Dendritic cell treated with granulocyte-macrophage colony-stimulating factor and Interleukin-4, amounts not matched to agents 40 ng/mL and 50 ng/mL, for 4 days (primary cell): ENCODE measurements around the gene DOCK9.

Experiments
- H3K27ac Mint-ChIP-seq: one replicate; pipeline ENCODE4 v1.8.0; 2022; ENCODE audit warnings: mild to moderate bottlenecking, mixed read lengths
- H3K27me3 Mint-ChIP-seq: one replicate; pipeline ENCODE4 v1.8.0; 2022; ENCODE audit warnings: mild to moderate bottlenecking, mixed read lengths
- H3K36me3 Mint-ChIP-seq: one replicate; pipeline ENCODE4 v1.8.0; 2022; ENCODE audit warnings: low read depth, mixed read lengths
- H3K4me1 Mint-ChIP-seq: one replicate; pipeline ENCODE4 v1.8.0; 2022; ENCODE audit warnings: low read depth, mixed read lengths
- H3K4me3 Mint-ChIP-seq: one replicate; pipeline ENCODE4 v1.8.0; 2022; ENCODE audit warnings: mild to moderate bottlenecking, moderate library complexity, mixed read lengths
- H3K9me3 Mint-ChIP-seq: one replicate; pipeline ENCODE4 v1.8.0; 2022; ENCODE audit warnings: mixed read lengths
- intact Hi-C: fragments of 100-400 bp; cut with micrococcal nuclease; formaldehyde crosslinking; loops from one replicate; pipeline ENCODE4 v1.15.0; 2022

The DOCK9 gene

DNA sequence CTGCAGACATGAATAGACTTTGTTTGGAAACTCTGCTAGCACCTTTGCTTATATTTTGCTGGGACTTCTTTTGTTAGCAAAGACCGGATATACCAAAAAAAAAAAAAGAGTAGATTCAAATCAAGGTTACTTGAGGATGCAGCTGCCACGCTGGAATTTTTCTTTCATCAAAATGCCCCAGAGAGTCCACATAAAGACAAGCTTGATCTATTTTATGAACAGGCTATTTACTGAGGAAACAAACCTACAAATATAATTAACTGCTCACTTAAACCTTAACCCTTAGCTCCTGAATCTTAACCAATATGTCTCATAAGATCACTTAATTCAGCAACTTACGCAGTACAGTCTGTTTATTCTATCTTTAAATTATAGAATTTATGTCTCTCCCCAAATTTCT, 27.1 kb upstream of the DOCK9 start:
- no peak overlapping the region for H3K27ac Mint-ChIP-seq
- intact Hi-C loops, result no loop called here
- H3K36me3 Mint-ChIP-seq, result no peaks in the 10 kb centered on the region
- H3K4me3 Mint-ChIP-seq, result no peak overlapping the region
- H3K27me3 Mint-ChIP-seq, result peaks cover 36% of the 10 kb centered on the region
- no peaks in the 10 kb centered on the region for H3K9me3 Mint-ChIP-seq
- no peaks in the 10 kb centered on the region for H3K4me1 Mint-ChIP-seq

- H3K4me3 Mint-ChIP-seq, result no peak overlapping the region
- no peak overlapping the region for H3K27ac Mint-ChIP-seq
- H3K4me1 Mint-ChIP-seq, result no peaks in the 10 kb centered on the region
- no peaks in the 10 kb centered on the region for H3K9me3 Mint-ChIP-seq
- H3K36me3 Mint-ChIP-seq, result no peaks in the 10 kb centered on the region
- intact Hi-C loops, result no loop called here
- H3K27me3 Mint-ChIP-seq, result peaks cover 40% of the 10 kb centered on the region
Observed at GRCh38 chr13:99003851-99004471, 26.1 kb upstream of the DOCK9 start.

DNA sequence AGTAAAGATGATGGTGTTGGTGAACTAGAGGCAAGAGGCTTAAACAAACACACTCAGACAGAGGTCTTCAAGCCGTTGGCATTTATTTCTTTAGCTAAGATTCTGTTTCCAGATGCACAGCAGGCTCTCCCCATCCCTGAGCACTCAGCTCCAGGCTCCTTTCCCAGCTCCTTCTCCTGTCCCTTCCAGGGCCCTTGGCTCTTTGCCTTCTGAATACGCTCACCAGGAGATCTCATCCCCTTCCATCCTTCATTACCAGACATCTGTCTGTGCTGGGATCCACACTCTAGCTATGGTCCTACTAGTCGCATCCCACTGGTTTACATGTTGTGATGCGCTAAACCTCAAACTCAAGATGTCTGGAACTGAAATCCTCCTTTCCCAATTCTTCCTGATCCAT, 25.3 kb upstream of the DOCK9 start:
- Mint-ChIP-seq H3K4me1 (no peaks in the 10 kb centered on the region), H3K27ac (no peak overlapping the region), H3K9me3 (no peaks in the 10 kb centered on the region), H3K36me3 (no peaks in the 10 kb centered on the region), H3K27me3 (peaks cover 43% of the 10 kb centered on the region), H3K4me3 (no peak overlapping the region)
- intact Hi-C loops, result no loop called here

DNA sequence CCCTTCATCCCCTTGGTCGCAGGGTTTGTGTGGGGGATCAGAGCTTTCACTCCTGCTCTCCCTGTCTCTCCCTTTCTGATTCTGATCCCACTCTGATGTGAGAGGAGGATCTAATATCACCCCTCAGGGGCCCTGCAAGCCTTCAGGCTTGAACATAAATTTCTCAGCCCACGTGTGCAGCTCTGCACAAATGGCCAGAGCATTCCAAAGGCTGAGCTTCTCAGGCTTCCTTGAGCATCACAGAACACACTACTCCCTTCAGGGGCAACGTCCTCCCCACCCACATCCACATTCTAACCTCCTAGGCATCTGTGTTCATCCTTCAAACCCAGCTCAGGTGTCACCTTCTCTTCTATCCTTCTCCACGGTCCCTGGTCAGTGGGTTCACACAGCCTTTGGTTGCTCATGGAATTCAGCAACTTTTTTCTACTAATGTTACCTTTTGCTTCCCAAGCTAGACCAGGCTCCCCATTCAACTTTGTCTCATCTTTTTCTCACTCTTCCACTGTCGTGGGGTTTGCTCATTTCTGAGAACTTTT, 24.4 kb upstream of the DOCK9 start:
- no peak overlapping the region for H3K27ac Mint-ChIP-seq
- intact Hi-C loops, result no loop called here
- H3K4me3 Mint-ChIP-seq, result no peak overlapping the region

GRCh38 chr13:99000137-99000536, 22.3 kb upstream of the DOCK9 start:
- Mint-ChIP-seq H3K27ac (no peak overlapping the region), H3K9me3 (no peaks in the 10 kb centered on the region), H3K4me3 (no peak overlapping the region), H3K36me3 (no peaks in the 10 kb centered on the region), H3K27me3 (peaks cover 50% of the 10 kb centered on the region), H3K4me1 (no peaks in the 10 kb centered on the region)
- intact Hi-C loops, result no loop called here

More for the DNA sequence above, 24.4 kb upstream of the DOCK9 start:
- Mint-ChIP-seq H3K9me3 (no peaks in the 10 kb centered on the region), H3K4me1 (no peaks in the 10 kb centered on the region), H3K27me3 (peaks cover 50% of the 10 kb centered on the region), H3K36me3 (no peaks in the 10 kb centered on the region)

- no peaks in the 10 kb centered on the region for H3K4me1 Mint-ChIP-seq
- no peaks in the 10 kb centered on the region for H3K9me3 Mint-ChIP-seq
- peaks cover 48% of the 10 kb centered on the region for H3K27me3 Mint-ChIP-seq
- no peaks in the 10 kb centered on the region for H3K36me3 Mint-ChIP-seq
- H3K27ac Mint-ChIP-seq, result no peak overlapping the region
- intact Hi-C loops, result no loop called here
- no peak overlapping the region for H3K4me3 Mint-ChIP-seq
Observed at GRCh38 chr13:98999639-98999952, 21.7 kb upstream of the DOCK9 start.

DNA sequence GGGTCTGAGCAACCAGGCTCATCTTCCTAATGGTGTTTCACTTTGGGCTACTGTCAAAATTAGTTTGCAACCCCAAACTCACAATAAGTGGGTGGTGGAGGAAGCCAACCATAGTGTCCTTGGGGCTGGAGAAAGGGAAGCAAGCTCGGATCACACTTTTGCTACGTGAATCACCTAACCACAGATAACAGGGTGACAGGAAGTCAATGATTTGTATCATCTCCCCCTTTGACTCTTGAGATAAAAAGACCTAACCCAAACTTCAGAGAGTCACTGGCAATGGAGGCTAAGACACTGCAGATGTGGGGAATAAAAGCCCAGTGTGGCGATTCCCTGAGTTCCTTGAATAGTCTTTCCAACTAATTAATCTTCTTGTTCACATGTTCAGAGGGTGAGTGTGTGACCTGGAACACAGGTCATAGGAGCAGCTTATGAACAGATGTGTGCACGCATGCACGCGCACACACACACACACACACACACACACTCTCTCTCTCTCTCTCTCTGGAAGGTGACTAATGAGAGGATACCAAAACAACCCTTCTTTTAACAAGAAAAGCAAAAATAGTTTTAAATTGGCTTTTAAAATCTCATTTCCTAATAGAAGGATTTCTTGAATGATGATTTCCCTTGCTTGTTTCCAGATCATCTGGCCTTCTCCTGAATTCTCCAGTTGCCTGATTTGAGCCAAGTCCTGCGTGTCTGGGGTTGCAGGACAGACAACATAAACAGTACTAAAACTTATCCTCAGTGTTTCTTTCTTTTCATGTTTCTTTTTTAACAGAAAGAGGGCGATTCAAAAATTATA, 21.2 kb upstream of the DOCK9 start:
- H3K27ac Mint-ChIP-seq, result no peak overlapping the region
- H3K36me3 Mint-ChIP-seq, result no peaks in the 10 kb centered on the region
- peaks cover 47% of the 10 kb centered on the region for H3K27me3 Mint-ChIP-seq
- intact Hi-C loops, result no loop called here
- H3K4me3 Mint-ChIP-seq, result no peak overlapping the region
- H3K9me3 Mint-ChIP-seq, result no peaks in the 10 kb centered on the region
- no peaks in the 10 kb centered on the region for H3K4me1 Mint-ChIP-seq

GRCh38 chr13:98997738-98998641, 20.1 kb upstream of the DOCK9 start:
- H3K4me1 Mint-ChIP-seq, result no peaks in the 10 kb centered on the region

GRCh38 chr13:98997011-98997730, 19.3 kb upstream of the DOCK9 start:
- Mint-ChIP-seq H3K27ac (no peak overlapping the region), H3K4me1 (no peaks in the 10 kb centered on the region)
- intact Hi-C loops, result no loop called here

More at GRCh38 chr13:98997738-98998641, 20.1 kb upstream of the DOCK9 start:
- Mint-ChIP-seq H3K27ac (no peak overlapping the region), H3K36me3 (no peaks in the 10 kb centered on the region), H3K27me3 (peaks cover 42% of the 10 kb centered on the region), H3K9me3 (no peaks in the 10 kb centered on the region), H3K4me3 (no peak overlapping the region)
- intact Hi-C loops, result no loop called here

DNA sequence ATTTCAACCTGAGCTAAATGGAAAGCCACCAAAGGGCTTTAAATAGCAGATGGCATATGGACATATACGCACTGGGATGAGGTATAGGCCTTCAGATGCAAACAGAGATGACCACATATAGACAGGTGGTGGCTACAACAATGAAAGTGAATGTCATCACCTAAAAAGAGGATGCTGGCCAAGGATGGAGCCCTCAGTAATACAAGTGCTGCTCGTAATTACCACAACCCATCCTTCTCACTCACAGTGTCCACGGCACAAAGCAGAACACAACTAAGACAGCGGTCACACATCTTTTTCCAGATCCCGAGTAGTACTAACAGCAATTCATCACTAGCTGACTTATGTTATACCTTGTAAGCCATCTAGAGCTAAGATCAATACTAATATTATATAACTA, 18.2 kb upstream of the DOCK9 start:
- Mint-ChIP-seq H3K27me3 (peaks cover 36% of the 10 kb centered on the region), H3K4me1 (no peaks in the 10 kb centered on the region), H3K4me3 (no peak overlapping the region), H3K9me3 (no peaks in the 10 kb centered on the region), H3K27ac (no peak overlapping the region), H3K36me3 (no peaks in the 10 kb centered on the region)
- intact Hi-C loops, result no loop called here

More at GRCh38 chr13:98997011-98997730, 19.3 kb upstream of the DOCK9 start:
- Mint-ChIP-seq H3K36me3 (no peaks in the 10 kb centered on the region), H3K4me3 (no peak overlapping the region), H3K9me3 (no peaks in the 10 kb centered on the region), H3K27me3 (peaks cover 39% of the 10 kb centered on the region)

GRCh38 chr13:98994896-98995295, 17.0 kb upstream of the DOCK9 start:
- H3K36me3 Mint-ChIP-seq, result no peaks in the 10 kb centered on the region
- no peak overlapping the region for H3K27ac Mint-ChIP-seq
- intact Hi-C loops, result no loop called here
- H3K4me1 Mint-ChIP-seq, result no peaks in the 10 kb centered on the region
- no peak overlapping the region for H3K4me3 Mint-ChIP-seq
- H3K27me3 Mint-ChIP-seq, result peaks cover 34% of the 10 kb centered on the region
- no peaks in the 10 kb centered on the region for H3K9me3 Mint-ChIP-seq

- no peaks in the 10 kb centered on the region for H3K9me3 Mint-ChIP-seq
- H3K27me3 Mint-ChIP-seq, result peaks cover 32% of the 10 kb centered on the region
- no peak overlapping the region for H3K4me3 Mint-ChIP-seq
- no peaks in the 10 kb centered on the region for H3K36me3 Mint-ChIP-seq
- no peaks in the 10 kb centered on the region for H3K4me1 Mint-ChIP-seq
- intact Hi-C loops, result no loop called here
- no peak overlapping the region for H3K27ac Mint-ChIP-seq
Observed at GRCh38 chr13:98994080-98994479, 16.2 kb upstream of the DOCK9 start.

DNA sequence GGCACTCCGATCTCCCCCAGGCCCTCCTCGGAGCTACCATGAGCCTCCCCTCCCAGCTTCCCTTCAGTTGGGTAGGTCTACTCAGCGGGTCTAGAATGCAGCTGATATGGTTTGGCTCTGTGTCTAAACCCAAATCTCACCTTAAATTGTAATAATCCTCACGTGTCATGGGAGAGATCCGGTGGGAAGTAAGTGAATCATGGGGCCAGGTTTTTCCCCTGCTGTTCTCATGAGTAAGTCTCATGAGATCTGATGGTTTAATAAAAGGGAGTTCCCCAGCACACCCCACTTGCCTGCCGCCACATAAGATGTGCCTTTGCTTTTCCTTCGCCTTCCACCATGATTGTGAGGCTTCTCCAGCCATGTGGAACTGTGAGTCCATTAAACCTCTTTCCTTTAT, 14.5 kb upstream of the DOCK9 start:
- H3K4me3 Mint-ChIP-seq, result no peak overlapping the region
- peaks cover 28% of the 10 kb centered on the region for H3K27me3 Mint-ChIP-seq
- no peak overlapping the region for H3K27ac Mint-ChIP-seq
- H3K9me3 Mint-ChIP-seq, result no peaks in the 10 kb centered on the region
- intact Hi-C loops, result no loop called here
- no peaks in the 10 kb centered on the region for H3K4me1 Mint-ChIP-seq
- H3K36me3 Mint-ChIP-seq, result no peaks in the 10 kb centered on the region
